Fibroblast of lung (primary cell): ENCODE results near the gene TCTN1.

Source experiments
- CTCF ChIP-seq, 2 donors: IDR thresholded peaks in 1 of 2; conservative IDR thresholded peaks in 1 of 2; 1 replicate in 1 of 2; 2 replicates in 1 of 2; pipeline ENCODE4 v1.5.1; 2011 to 2012; ENCODE audit warnings: low read length in 2 of 2, control low read depth in 1 of 2, inconsistent platforms in 1 of 2, low read depth in 1 of 2, mild to moderate bottlenecking in 1 of 2
- EZH2 ChIP-seq: IDR thresholded peaks from 2 replicates; pipeline ENCODE4 v1.5.1; 2012; ENCODE audit warnings: low read length, control low read depth, mild to moderate bottlenecking; ENCODE audit errors: missing control alignments

- TF ChIP-seq CTCF (conservative IDR thresholded peaks at IDR 0.05 in 1 of 2, IDR thresholded peaks at IDR 0.05 in 1 of 2; ENCODE audit: low read depth in 1 of 2, low read length in 2 of 2) (no peak), EZH2 (no peak)
Observed at GRCh38 chr12:110599334-110599733, 14.6 kb upstream of the TCTN1 start.
